BJ (cell line): ENCODE measurements around the gene CD22. TPM values are rescaled to one million over a fixed set of nuclear protein-coding genes. Genes with fewer than 3 reads are reported as not detected.

Source experiments
- CTCF ChIA-PET: fragments of 350-600 bp; formaldehyde crosslinking; extraction: SDS; loops from one replicate; lab custom pipeline; 2021; ENCODE audit warnings: antibody characterized with exemption, inconsistent platforms; lab: Yijun Ruan, JAX
- POLR2A ChIA-PET: fragments of 300-600 bp; sonication (Branson Sonifier 250); formaldehyde crosslinking; extraction: SDS; loops from one replicate; lab custom pipeline; 2021; ENCODE audit warnings: antibody characterized with exemption; lab: Charles Lee
- DNase-seq: peaks from one replicate; pipeline ENCODE4 v3.0.0-alpha.2; 2011; ENCODE audit warnings: low read depth
- H3K27me3 ChIP-seq: 2 replicates; pipeline ENCODE4 v1.6.0; 2011; ENCODE audit warnings: low read length; ENCODE audit not compliant: control insufficient read depth, insufficient read depth
- H3K36me3 ChIP-seq: 2 replicates; pipeline ENCODE4 v1.5.1; 2011; ENCODE audit warnings: low read length; ENCODE audit not compliant: control insufficient read depth, insufficient read depth
- H3K4me3 ChIP-seq: 2 replicates; pipeline ENCODE4 v1.5.1; 2011; ENCODE audit warnings: low read depth, mild to moderate bottlenecking, control low read depth, low read length
- CTCF ChIP-seq: IDR thresholded peaks from 2 replicates; pipeline ENCODE4 v1.5.1; 2011; ENCODE audit warnings: low read depth, mild to moderate bottlenecking, control low read depth, inconsistent platforms, low read length, moderate library complexity; ENCODE audit not compliant: insufficient read depth
- polyA plus RNA-seq: library from polyadenylated mRNA; depleted of rRNA; stranded (reverse); fragments of >200 nt; gene quantifications from 2 replicates; pipeline ENCODE4 v1.2.3, GENCODE V29; 2011

The CD22 gene
- polyA plus RNA-seq, 1 experiment = not detected

DNA sequence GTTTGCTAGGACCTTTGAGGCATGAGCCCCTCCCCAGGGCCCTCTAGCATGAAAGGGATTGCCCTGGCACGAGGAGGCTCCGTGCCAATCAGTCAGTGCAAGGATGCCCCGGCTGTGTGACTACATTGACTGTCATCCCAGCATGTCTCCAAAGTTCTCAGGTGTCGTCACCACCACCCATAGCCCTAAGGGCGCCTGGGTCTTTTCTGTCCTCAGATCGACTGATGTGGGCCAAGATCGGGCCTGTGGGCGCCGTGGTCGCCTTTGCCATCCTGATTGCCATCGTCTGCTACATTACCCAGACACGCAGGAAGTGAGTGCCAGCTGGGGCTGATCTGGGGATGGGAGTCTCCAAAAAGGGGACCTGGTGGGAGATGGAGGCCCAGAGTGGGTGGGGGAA, 18.7 kb upstream of the CD22 start:
- CTCF ChIA-PET = no interaction called here
- TF ChIP-seq CTCF = no peak

DNA sequence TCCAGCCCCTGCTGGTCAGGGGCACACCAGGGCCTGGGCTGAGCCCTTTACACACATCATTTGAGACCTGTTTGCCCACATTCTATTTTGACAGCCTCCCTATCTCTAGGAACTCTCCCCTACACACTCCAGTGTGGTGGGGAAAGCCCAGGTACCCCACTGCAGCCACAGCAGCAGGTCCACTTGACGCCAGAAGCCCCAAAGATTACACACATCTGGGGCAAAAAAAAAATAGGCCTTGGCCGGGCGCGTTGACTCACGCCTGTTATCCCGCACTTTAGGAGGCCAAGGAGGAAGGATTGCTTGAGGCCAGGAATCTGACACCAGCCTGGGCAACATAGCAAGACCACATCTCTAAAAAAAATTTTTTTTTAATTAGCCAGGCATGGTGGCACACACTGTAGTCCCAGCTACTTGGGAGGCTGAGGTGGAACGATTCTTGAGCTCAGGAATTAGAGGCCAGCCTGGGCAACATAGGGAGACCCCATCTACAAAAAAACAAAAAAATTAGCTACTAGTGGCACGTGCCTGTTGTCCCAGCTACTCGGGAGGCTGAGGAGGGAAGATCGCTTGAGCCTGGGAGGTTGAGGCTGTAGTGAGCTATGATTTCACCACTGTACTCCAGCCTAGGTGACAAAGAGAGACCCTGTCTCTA, 18.0 kb upstream of the CD22 start:
- Histone ChIP-seq H3K27me3 (no peaks in the 10 kb centered on the region), H3K4me3 (no peak overlapping the region), H3K36me3 (no peaks in the 10 kb centered on the region)
- POLR2A ChIA-PET = no interaction called here
- TF ChIP-seq CTCF = no peak
- CTCF ChIA-PET = interaction anchor here (0.7 kb wide), 1 partner anchor 19 kb away, joined by 4 read pairs; no protein-coding TSS in a partner anchor
- DNase-seq = no peak

More for the DNA sequence above, 18.7 kb upstream of the CD22 start:
- no peak overlapping the region for H3K4me3 ChIP-seq
- no peaks in the 10 kb centered on the region for H3K27me3 ChIP-seq
- DNase-seq = no peak
- POLR2A ChIA-PET = no interaction called here
- H3K36me3 ChIP-seq = no peaks in the 10 kb centered on the region

GRCh38 chr19:35311901-35312665, 16.9 kb upstream of the CD22 start:
- Histone ChIP-seq H3K36me3 (no peaks in the 10 kb centered on the region), H3K27me3 (no peaks in the 10 kb centered on the region), H3K4me3 (no peak overlapping the region)
- ChIA-PET CTCF (no interaction called here), POLR2A (no interaction called here)
- TF ChIP-seq CTCF = no peak
- DNase-seq = no peak

DNA sequence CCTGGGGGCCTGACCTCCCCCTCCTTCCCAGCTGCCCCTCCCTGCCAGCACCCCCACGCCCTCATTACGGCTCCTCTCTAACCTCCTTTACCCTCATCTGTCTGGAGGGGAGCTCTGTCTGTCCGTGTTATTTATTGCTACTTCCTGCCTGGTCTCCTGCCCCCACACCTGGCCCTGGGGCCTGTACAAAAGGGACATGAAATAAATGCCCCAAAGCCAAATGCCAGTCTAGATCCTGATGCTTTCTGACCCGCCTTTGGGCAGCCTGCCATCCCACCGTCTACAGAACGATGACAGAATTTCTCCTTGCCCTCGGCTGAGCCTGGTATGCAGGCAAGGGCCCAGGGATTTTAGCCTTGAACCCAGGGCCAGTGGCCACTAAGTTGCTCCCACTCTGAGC, 15.4 kb upstream of the CD22 start:
- DNase-seq = no peak
- ChIA-PET CTCF (interaction anchor here (0.8 kb wide), 1 partner anchor 432 kb away, joined by 4 read pairs; the partner anchor contains the start of gene PSENEN), POLR2A (no interaction called here)
- Histone ChIP-seq H3K4me3 (no peak overlapping the region), H3K36me3 (no peaks in the 10 kb centered on the region), H3K27me3 (no peaks in the 10 kb centered on the region)
- TF ChIP-seq CTCF = no peak

DNA sequence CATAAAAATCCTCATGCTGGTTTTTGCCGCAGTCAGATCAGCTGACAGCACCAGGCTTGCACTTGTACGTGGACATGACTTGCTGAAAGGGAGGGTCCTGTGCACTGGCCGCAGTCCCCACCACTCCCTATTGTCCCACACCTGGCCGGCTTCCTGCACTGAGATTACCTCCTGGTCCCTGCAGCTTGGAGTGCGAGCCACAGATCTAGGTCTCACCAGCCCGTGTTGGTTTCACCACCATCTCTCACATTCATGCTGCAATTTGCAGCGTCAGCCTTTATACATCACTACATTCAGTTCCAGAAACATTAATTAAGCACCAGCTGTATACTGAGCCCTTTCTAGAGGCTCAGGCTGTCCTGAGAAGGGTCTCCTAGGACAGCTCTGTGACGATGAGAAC, 15.0 kb upstream of the CD22 start:
- no peak for DNase-seq
- Histone ChIP-seq H3K27me3 (no peaks in the 10 kb centered on the region), H3K36me3 (no peaks in the 10 kb centered on the region), H3K4me3 (no peak overlapping the region)
- POLR2A ChIA-PET = no interaction called here
- CTCF ChIA-PET = interaction anchor here (0.8 kb wide), 1 partner anchor 432 kb away, joined by 4 read pairs; the partner anchor contains the start of gene PSENEN
- no peak for TF ChIP-seq CTCF
